ENCODE measurements around the gene RXYLT1. TPM values are rescaled to one million over a fixed set of nuclear protein-coding genes. Genes with fewer than 3 reads are reported as not detected.
"Not testable (repeated sequence)": the region's sequence is repeated elsewhere in the genome, so short reads cannot be mapped to it uniquely, and the experiment has no call there.

The RXYLT1 gene
- polyA plus RNA-seq, 4 donors: 3.4 to 20.9 (median 9.3) TPM

GRCh38 chr12:63841011-63841410, 61.3 kb downstream of the RXYLT1 start:
- Histone ChIP-seq H3K27me3 (ENCODE audit: control insufficient read depth in 3 of 3, insufficient read depth in 3 of 3, low read length in 3 of 3) (peaks cover 0 to 2% (median 0%) of the 10 kb centered on the region in 3 donors), H3K36me3 (ENCODE audit: control insufficient read depth in 3 of 3, insufficient read depth in 2 of 3, low read depth in 1 of 3, low read length in 3 of 3) (no peaks in the 10 kb centered on the region), H3K27ac (ENCODE audit: low read depth in 1 of 3, low read length in 2 of 3) (no peak overlapping the region), H3K4me3 (ENCODE audit: low read depth in 1 of 3, low read length in 3 of 3) (no peak overlapping the region), H3K4me1 (ENCODE audit: control insufficient read depth in 3 of 3, insufficient read depth in 2 of 3, low read depth in 1 of 3, low read length in 2 of 3) (no peaks in the 10 kb centered on the region), H3K9me3 (ENCODE audit: control insufficient read depth in 2 of 2, insufficient read depth in 1 of 2, low read depth in 1 of 2, low read length in 1 of 2) (no peaks in the 10 kb centered on the region)
- FAIRE-seq: no peak
- 63 to 74% (median 73%) methylated on average over 3 of the region's 3 CpGs for WGBS, 3 donors
- no peak for DNase-seq

- DNase-seq (peak in 1 of 2 donors; percentile 26), FAIRE-seq (no peak)
- 29 to 52% (median 34%) methylated on average over 4 of the region's 4 CpGs for WGBS, 3 donors
- H3K36me3 ChIP-seq (ENCODE audit: control insufficient read depth in 3 of 3, insufficient read depth in 2 of 3, low read depth in 1 of 3, low read length in 3 of 3): no peaks in the 10 kb centered on the region
- no peak overlapping the region for H3K27ac ChIP-seq (ENCODE audit: low read depth in 1 of 3, low read length in 2 of 3)
- H3K27me3 ChIP-seq (ENCODE audit: control insufficient read depth in 3 of 3, insufficient read depth in 3 of 3, low read length in 3 of 3): peaks cover 0 to 2% (median 0%) of the 10 kb centered on the region in 3 donors
- H3K4me1 ChIP-seq (ENCODE audit: control insufficient read depth in 3 of 3, insufficient read depth in 2 of 3, low read depth in 1 of 3, low read length in 2 of 3): peaks cover 0 to 5% (median 0%) of the 10 kb centered on the region in 3 donors
- H3K4me3 ChIP-seq (ENCODE audit: low read depth in 1 of 3, low read length in 3 of 3): no peak overlapping the region
- H3K9me3 ChIP-seq (ENCODE audit: control insufficient read depth in 2 of 2, insufficient read depth in 1 of 2, low read depth in 1 of 2, low read length in 1 of 2): no peaks in the 10 kb centered on the region
Observed at GRCh38 chr12:63841571-63841970, 61.9 kb downstream of the RXYLT1 start.

- not testable (repeated sequence) for H3K27ac ChIP-seq (ENCODE audit: low read depth in 1 of 3, low read length in 2 of 3); H3K9me3 ChIP-seq (ENCODE audit: control insufficient read depth in 2 of 2, insufficient read depth in 1 of 2, low read depth in 1 of 2, low read length in 1 of 2); H3K4me3 ChIP-seq (ENCODE audit: low read depth in 1 of 3, low read length in 3 of 3); FAIRE-seq; H3K27me3 ChIP-seq (ENCODE audit: control insufficient read depth in 3 of 3, insufficient read depth in 3 of 3, low read length in 3 of 3); H3K36me3 ChIP-seq (ENCODE audit: control insufficient read depth in 3 of 3, insufficient read depth in 2 of 3, low read depth in 1 of 3, low read length in 3 of 3); DNase-seq
- peaks cover 0 to 12% (median 2%) of the 10 kb centered on the region in 3 donors for H3K4me1 ChIP-seq (ENCODE audit: control insufficient read depth in 3 of 3, insufficient read depth in 2 of 3, low read depth in 1 of 3, low read length in 2 of 3)
- WGBS, 3 donors: 94 to 97% (median 95%) methylated on average over 17 of the region's 17 CpGs
Observed at GRCh38 chr12:63842750-63843149, 63.0 kb downstream of the RXYLT1 start.

GRCh38 chr12:63843254-63843720, 63.6 kb downstream of the RXYLT1 start:
- H3K4me1 ChIP-seq (ENCODE audit: control insufficient read depth in 3 of 3, insufficient read depth in 2 of 3, low read depth in 1 of 3, low read length in 2 of 3): peaks cover 0 to 15% (median 2%) of the 10 kb centered on the region in 3 donors
- H3K36me3 ChIP-seq (ENCODE audit: control insufficient read depth in 3 of 3, insufficient read depth in 2 of 3, low read depth in 1 of 3, low read length in 3 of 3): no peaks in the 10 kb centered on the region
- H3K9me3 ChIP-seq (ENCODE audit: control insufficient read depth in 2 of 2, insufficient read depth in 1 of 2, low read depth in 1 of 2, low read length in 1 of 2): no peaks in the 10 kb centered on the region
- no peaks in the 10 kb centered on the region for H3K27me3 ChIP-seq (ENCODE audit: control insufficient read depth in 3 of 3, insufficient read depth in 3 of 3, low read length in 3 of 3)
- FAIRE-seq (no peak), DNase-seq (no peak)
- H3K27ac ChIP-seq (ENCODE audit: low read depth in 1 of 3, low read length in 2 of 3): peak overlapping the region in 2 of 3 donors; percentile 68 to 92
- WGBS, 3 donors: 9 to 24% (median 19%) methylated on average over 22 to 28 of the region's 28 CpGs
- H3K4me3 ChIP-seq (ENCODE audit: low read depth in 1 of 3, low read length in 3 of 3): peak overlapping the region; percentile 51 to 91 (median 71)

GRCh38 chr12:63843721-63844390, 64.1 kb downstream of the RXYLT1 start:
- H3K36me3 ChIP-seq (ENCODE audit: control insufficient read depth in 3 of 3, insufficient read depth in 2 of 3, low read depth in 1 of 3, low read length in 3 of 3): no peaks in the 10 kb centered on the region
- peak overlapping the region; percentile 78 to 92 (median 81) for H3K27ac ChIP-seq (ENCODE audit: low read depth in 1 of 3, low read length in 2 of 3)
- no peak for FAIRE-seq
- H3K4me3 ChIP-seq (ENCODE audit: low read depth in 1 of 3, low read length in 3 of 3): peak overlapping the region; percentile 51 to 91 (median 71)
- H3K9me3 ChIP-seq (ENCODE audit: control insufficient read depth in 2 of 2, insufficient read depth in 1 of 2, low read depth in 1 of 2, low read length in 1 of 2): no peaks in the 10 kb centered on the region
- peak; percentile 91 to 96 for DNase-seq
- peaks cover 0 to 16% (median 2%) of the 10 kb centered on the region in 3 donors for H3K4me1 ChIP-seq (ENCODE audit: control insufficient read depth in 3 of 3, insufficient read depth in 2 of 3, low read depth in 1 of 3, low read length in 2 of 3)
- WGBS, 3 donors: 0 to 1% (median 0%) methylated on average over 46 to 80 of the region's 80 CpGs
- H3K27me3 ChIP-seq (ENCODE audit: control insufficient read depth in 3 of 3, insufficient read depth in 3 of 3, low read length in 3 of 3): no peaks in the 10 kb centered on the region

GRCh38 chr12:63844391-63845341, 65.0 kb downstream of the RXYLT1 start, which contains the start of gene SRGAP1:
Gene SRGAP1, plus strand, starts transcription at chr12:63844700. Its CDS starts 117 bp downstream, at chr12:63844817.
- 3% methylated on average over 38 to 52 of the region's 52 CpGs for WGBS, 3 donors
- peak within 1 kb of the TSS; percentile 51 to 91 (median 71) for H3K4me3 ChIP-seq (ENCODE audit: low read depth in 1 of 3, low read length in 3 of 3)
- peaks cover 0 to 24% (median 2%) of the 10 kb centered on the region in 3 donors for H3K4me1 ChIP-seq (ENCODE audit: control insufficient read depth in 3 of 3, insufficient read depth in 2 of 3, low read depth in 1 of 3, low read length in 2 of 3)
- FAIRE-seq (no peak), DNase-seq (peak; percentile 72 to 85)
- H3K9me3 ChIP-seq (ENCODE audit: control insufficient read depth in 2 of 2, insufficient read depth in 1 of 2, low read depth in 1 of 2, low read length in 1 of 2): no peaks in the 10 kb centered on the region
- H3K27me3 ChIP-seq (ENCODE audit: control insufficient read depth in 3 of 3, insufficient read depth in 3 of 3, low read length in 3 of 3): no peaks in the 10 kb centered on the region
- no peaks in the 10 kb centered on the region for H3K36me3 ChIP-seq (ENCODE audit: control insufficient read depth in 3 of 3, insufficient read depth in 2 of 3, low read depth in 1 of 3, low read length in 3 of 3)
- peak within 1 kb of the TSS; percentile 78 to 92 (median 81) for H3K27ac ChIP-seq (ENCODE audit: low read depth in 1 of 3, low read length in 2 of 3)

GRCh38 chr12:63845726-63846125, 66.0 kb downstream of the RXYLT1 start:
- Histone ChIP-seq H3K9me3 (ENCODE audit: control insufficient read depth in 2 of 2, insufficient read depth in 1 of 2, low read depth in 1 of 2, low read length in 1 of 2) (no peaks in the 10 kb centered on the region), H3K27ac (ENCODE audit: low read depth in 1 of 3, low read length in 2 of 3) (peak overlapping the region in 1 of 3 donors; percentile 81), H3K4me1 (ENCODE audit: control insufficient read depth in 3 of 3, insufficient read depth in 2 of 3, low read depth in 1 of 3, low read length in 2 of 3) (peaks cover 2 to 34% (median 2%) of the 10 kb centered on the region in 3 donors), H3K36me3 (ENCODE audit: control insufficient read depth in 3 of 3, insufficient read depth in 2 of 3, low read depth in 1 of 3, low read length in 3 of 3) (no peaks in the 10 kb centered on the region), H3K27me3 (ENCODE audit: control insufficient read depth in 3 of 3, insufficient read depth in 3 of 3, low read length in 3 of 3) (no peaks in the 10 kb centered on the region), H3K4me3 (ENCODE audit: low read depth in 1 of 3, low read length in 3 of 3) (peak overlapping the region in 2 of 3 donors; percentile 16 to 71)
- DNase-seq: peak; percentile 62 to 66
- 4 to 37% (median 22%) methylated on average over 2 of the region's 2 CpGs for WGBS, 3 donors
- FAIRE-seq: no peak
